HG03460 (cell line): Measurements from ENCODE around the gene CEND1.
"Not testable (repeated sequence)": the region's sequence is repeated elsewhere in the genome, so short reads cannot be mapped to it uniquely, and the experiment has no call there.

ENCODE experiments used
- ATAC-seq: cut with Tn5 transposase; IDR thresholded peaks from one replicate; pipeline ENCODE4 v1.9.1; 2021; ENCODE audit not compliant: unreplicated experiment

Gene CEND1

DNA sequence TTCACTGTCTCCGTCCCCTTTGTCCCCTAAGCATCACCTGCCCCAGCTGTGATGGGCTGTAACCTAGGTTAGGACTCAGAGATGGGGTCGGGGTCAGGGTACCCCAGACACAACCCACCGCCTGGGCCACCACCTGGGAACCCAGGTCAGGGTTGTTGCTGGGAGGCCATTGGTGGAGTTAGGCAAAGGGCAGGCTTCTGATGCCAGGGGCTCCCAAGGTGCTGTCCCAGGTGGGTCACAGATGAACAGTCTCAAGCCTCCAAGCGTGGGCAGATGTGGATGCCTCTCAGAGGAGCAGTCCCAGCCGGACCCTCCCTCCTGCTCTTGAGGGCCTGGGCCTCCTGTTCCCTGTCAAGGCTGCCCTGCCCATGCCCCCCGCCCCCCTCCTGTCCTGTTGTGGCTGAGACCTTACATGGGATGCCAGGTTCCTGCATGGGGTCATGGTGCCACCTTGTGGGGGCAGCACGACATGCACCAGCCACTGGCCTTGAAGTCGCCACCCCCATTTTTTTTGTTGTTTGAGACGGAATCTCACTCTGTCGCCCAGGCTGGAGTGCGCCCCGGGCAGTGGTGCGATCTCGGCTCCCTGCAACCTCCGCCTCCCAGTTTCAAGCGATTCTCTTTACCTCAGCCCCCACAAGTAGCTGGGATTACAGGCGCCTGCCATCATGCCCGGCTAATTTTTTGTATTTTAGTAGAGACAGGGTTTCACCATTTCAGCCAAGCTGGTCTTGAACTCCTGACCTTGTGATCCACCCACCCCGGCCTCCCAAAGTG is 24.7 kb downstream of the CEND1 start:
- no peak for ATAC-seq

DNA sequence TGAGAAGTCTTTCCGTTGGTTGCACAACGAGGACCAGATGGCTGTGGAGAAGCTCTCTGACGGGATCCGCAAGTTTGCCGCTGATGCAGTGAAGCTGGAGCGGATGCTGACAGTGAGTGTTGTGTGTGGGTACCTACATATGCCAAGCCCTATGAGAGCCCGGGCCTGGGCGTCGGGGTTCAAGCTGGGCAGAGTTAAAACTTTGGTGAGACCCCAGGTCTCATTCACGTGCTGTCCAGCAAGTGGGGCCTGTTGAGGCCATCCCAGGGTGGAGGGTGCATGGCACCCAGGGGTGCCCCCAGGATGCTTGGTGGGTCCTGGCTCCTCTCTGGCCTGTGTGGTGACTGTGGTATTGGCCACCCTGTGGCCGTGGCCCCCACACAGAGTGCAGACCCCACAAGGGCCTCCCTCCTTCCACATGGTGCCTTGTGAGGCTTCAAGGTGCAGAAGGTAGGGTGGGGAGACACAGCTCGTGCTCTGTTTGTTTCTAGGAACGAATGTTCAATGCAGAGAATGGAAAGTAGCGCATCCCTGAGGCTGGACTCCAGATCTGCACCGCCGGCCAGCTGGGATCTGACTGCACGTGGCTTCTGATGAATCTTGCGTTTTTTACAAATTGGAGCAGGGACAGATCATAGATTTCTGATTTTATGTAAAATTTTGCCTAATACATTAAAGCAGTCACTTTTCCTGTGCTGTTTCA is 25.4 kb downstream of the CEND1 start:
- ATAC-seq: no peak

- ATAC-seq: no peak
These were observed 26.2 kb downstream of the CEND1 start for GRCh38 chr11:763549-764321.

- ATAC-seq: no peak
These were observed 26.8 kb downstream of the CEND1 start for GRCh38 chr11:763073-763463.

DNA sequence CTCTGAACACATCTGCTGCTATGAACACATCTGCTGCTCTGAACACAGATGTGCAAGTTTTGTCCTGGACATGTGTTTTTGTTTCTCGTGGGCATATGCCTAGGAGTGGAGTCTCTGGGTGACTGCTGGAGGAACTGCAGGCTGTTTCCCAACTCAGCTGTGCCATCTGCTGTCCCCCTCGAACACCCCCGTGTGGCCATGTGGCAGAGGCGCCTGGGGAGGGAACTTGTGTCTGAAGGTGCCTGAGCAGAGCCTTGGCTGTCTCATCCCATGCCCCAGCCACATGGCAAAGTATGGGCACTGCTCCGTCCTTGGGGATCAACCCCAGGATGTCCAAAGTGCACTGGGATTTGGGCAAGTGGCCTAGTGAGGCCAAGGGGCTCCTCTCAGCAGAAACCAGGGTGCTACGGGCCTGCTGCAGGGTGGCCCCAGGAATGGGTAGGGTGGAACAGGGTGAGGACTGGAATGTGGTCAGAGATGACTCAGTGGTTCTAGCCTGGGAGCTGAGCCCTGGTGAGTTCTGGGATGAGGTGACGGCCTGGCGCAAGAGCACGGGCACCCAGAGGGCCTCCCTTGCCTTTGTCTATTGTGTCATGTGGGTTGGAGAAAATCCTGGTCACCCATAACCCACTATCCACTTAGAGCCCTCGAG is 27.3 kb downstream of the CEND1 start:
- ATAC-seq: no peak

GRCh38 chr11:761526-762108 is 28.3 kb downstream of the CEND1 start:
- no peak for ATAC-seq

- no peak for ATAC-seq
These were observed 29.7 kb downstream of the CEND1 start for GRCh38 chr11:760236-760635.

DNA sequence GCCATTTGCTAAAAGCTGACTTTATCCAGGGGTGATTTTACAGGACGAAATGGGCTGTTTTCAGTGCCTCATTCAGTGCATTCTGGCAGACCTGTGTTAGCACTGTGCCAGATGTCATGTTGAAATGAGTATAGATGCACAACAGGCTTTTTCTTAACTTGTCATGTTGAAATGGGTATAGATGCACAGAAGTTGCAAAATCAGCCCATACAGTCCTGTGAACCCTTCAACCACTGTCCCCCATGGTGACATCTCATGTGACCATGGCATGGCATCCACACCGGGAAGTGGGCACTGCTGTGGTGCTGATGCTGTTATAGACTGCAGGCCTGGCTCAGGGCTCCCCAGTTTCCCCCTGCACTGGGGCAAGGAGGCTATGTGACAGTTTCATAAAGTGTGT is 40.2 kb downstream of the CEND1 start:
- no peak for ATAC-seq

GRCh38 chr11:748007-748359 is 41.9 kb downstream of the CEND1 start:
- ATAC-seq: peak; percentile 10

DNA sequence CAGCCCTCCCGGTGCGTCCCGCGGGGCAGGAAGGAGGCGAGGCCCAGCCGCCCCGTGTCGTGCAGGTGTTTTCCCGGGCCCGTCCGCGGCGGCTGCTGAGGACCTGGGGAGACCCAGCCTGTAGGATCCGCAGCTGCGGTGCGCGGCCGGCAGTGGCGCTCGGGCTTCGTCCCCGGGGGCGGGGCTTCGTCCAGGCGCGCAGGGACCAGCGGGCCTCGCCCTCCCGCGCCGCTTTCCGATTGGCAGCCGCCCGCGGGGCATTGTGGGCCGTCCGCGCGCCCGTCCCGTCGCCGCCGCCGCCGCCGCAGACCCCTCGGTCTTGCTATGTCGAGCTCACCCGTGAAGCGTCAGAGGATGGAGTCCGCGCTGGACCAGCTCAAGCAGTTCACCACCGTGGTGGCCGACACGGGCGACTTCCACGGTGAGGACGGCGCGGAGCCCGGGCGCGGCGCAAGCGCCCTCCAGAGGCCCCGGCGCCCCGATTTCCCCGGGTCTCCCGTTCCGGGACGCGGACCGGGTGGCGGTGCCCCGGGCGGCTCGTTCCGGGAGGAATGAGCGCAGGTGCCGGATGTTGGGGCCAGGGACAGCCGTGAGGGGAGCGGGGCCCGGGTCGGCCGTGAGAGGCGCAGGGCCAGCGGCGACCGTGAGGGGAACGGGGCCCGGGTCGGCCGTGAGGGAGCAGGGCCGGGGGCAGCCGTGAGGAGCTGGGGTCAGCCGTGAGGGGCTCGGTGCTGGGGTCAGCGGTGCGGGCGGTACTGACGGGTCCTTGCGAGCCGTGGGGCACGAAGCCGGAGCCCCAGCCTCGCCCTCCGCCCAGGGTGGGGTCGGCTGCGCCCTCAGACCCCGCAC is 42.5 kb downstream of the CEND1 start, which contains the start of gene TALDO1:
Gene TALDO1, plus strand, starts transcription at position 307 of the 849 bp plus-strand sequence. Its CDS starts 18 bp downstream, at position 325.
- ATAC-seq: peak; percentile 84

- peak; percentile 29 for ATAC-seq
These were observed 43.4 kb downstream of the CEND1 start for GRCh38 chr11:746289-747157.

- ATAC-seq: no peak
These were observed 44.5 kb downstream of the CEND1 start for GRCh38 chr11:745428-745827.

- ATAC-seq: no peak
These were observed 47.2 kb downstream of the CEND1 start for GRCh38 chr11:742571-743201.

DNA sequence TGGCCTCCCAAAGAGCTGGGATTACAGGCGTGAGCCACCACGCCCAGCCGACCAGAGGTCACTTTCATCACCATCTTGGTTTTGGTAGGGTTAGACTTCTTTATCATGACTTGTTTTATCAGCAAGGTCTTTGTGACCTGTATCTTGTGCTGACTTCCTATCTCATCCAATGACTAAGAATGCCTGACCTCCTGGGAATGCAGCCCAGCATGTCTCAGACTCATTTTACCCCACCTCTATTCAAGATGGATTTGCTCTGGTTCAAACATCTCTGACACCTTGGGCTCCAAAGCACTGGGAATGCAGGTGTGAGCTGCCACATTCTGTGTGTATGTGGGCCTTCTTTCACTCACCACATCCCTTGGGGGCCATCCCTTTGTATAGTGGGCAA is 47.7 kb downstream of the CEND1 start:
- no peak for ATAC-seq

DNA sequence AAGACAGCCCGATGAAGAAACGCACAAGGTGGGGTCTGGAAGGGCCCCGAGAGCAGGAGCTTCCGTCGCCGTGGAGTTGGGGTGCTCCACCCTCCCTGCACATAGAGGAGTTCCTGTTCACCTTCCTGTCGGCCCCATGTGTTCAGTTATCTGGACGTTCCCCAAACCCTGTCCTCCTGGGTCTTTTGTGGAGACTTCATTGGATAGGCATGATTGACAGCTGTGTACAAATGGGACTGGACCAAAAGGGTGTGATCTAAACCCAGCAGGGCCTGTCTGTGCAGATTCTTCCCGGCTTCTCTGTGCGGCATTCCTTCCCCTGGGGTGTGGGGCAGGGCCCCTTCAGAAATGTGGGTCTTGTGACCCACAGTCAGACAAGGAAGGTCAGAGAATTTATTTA is 52.0 kb downstream of the CEND1 start:
- ATAC-seq: not testable (repeated sequence)

GRCh38 chr11:737366-737765 is 52.5 kb downstream of the CEND1 start:
- ATAC-seq: no peak
